GM21723 (cell line): ENCODE results near the gene KANSL3.

Experiments
- ATAC-seq: cut with Tn5 transposase; IDR thresholded peaks from one replicate; pipeline ENCODE4 v1.9.1; 2021; ENCODE audit warnings: mild to moderate bottlenecking, moderate library complexity; ENCODE audit not compliant: unreplicated experiment

KANSL3 gene

GRCh38 chr2:96608469-96609455 lies 29.4 kb downstream of the KANSL3 start:
- no peak for ATAC-seq

- ATAC-seq: no peak
These were observed 34.0 kb downstream of the KANSL3 start for GRCh38 chr2:96604104-96604503.

DNA sequence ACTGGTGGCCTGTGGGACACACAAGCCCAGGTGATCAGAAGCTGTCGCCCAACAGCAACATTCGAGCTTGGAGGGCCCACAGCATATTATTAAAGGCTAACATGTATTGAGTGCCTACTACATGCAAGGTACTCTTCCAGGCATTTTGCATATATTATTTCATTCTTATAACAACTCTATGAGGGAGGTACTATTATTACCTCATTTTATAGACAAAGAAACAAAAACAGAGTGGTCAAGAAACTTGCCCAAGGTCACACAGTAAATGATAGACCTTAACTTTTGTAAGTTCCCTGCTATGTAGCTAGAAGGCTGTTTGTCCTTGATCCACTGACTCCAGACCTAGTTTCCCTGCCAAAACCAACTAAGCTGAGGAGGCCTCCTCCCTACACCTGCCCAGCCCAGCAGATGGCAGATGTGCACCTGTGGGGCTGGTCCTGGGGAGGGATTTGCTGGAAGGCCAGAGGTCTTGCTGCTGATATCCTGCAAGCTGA lies 35.7 kb downstream of the KANSL3 start:
- ATAC-seq: no peak

GRCh38 chr2:96601382-96602292 lies 36.5 kb downstream of the KANSL3 start:
- no peak for ATAC-seq

DNA sequence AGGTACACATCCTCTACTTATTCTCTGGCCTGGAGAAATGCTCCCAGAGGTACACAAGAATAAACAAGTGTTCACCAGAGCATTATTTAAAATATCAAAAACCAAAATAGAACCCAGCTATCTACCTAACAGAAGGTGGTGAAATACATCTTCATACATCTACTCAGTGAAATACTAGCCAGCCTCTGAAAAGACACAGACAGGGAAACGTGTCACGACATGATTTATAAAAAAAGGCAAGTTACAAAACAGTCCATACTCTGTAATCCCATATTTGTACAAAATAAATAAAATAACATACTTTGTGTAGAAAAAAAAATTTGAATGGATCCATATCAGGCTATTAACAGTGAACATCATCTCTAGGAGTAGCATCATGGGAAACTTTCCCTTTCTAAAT lies 38.2 kb downstream of the KANSL3 start:
- no peak for ATAC-seq

DNA sequence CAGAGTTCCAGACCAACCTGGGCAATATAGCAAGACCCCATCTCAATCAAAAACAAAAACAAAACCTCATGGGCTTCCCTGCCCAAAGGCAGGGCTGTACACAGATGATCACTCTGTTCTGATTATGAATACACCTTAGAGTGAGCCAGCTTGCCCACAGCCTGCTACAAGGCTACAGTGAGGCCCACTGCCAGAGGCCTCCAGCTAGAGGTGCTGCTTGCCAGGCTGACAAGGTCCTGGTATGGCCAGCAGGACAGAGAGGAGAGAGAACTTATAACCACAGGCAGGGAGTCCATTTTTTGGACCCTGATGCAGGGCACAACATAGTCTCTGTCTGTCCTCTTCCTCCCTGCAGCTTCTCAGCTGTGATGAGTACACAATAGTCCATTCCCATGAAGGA lies 41.5 kb downstream of the KANSL3 start:
- ATAC-seq: no peak

GRCh38 chr2:96594691-96595152 lies 43.4 kb downstream of the KANSL3 start:
- no peak for ATAC-seq

DNA sequence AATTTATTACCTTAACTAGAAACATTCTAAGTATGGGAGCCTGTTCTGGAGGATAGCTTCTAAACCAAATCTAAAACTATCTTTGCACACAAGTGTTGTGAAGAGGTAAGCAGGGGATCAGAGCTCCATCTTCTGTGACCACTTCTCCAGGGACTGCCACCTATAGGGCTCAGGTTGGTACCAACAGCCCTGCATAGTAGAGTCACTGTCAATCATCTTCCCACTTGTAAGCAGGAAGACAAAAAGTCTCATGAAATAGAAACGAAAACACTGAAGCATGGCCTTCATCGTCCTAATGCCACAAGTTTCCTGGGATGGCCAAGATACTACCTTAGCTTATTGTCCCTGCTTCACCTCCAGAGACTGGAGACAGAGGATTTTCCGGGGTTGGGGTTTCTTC lies 43.8 kb downstream of the KANSL3 start:
- no peak for ATAC-seq

GRCh38 chr2:96591494-96591893 lies 46.6 kb downstream of the KANSL3 start:
- ATAC-seq: no peak

DNA sequence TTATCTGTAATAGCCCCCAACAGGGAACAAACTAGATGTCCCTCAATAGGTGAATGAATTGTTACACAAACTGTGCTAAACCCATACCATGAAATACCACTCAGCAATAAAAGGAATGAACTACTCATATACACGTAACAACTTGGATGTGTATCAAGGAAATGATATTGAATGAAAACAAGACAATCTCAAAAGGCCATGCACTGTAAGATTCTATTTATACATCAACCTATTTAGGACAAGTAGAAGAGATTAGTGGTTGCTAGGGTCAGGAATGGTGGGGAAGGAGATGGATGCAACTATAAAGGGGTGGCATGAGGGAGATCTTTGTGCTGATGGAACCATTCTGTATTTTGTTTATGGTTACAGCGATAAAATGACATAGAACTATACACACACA lies 47.1 kb downstream of the KANSL3 start:
- no peak for ATAC-seq

DNA sequence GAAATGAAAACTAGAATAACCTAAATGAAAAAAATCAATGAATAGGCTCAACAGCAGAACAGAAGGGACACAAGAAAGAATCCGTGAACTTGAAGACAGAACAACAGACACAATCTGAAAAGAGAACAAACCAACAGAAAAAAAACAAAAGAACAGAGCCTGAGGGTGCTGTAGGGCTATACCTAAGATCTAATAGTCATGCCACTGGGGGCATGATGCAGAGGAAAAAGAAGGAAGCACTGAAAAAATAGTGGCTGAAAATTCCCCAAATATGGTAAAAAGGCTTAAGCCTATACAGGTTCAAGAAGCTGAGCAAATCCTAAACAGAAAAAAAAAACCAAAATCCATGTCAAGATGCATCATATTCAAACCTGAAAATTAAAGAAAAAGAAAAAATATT lies 50.3 kb downstream of the KANSL3 start:
- no peak for ATAC-seq

DNA sequence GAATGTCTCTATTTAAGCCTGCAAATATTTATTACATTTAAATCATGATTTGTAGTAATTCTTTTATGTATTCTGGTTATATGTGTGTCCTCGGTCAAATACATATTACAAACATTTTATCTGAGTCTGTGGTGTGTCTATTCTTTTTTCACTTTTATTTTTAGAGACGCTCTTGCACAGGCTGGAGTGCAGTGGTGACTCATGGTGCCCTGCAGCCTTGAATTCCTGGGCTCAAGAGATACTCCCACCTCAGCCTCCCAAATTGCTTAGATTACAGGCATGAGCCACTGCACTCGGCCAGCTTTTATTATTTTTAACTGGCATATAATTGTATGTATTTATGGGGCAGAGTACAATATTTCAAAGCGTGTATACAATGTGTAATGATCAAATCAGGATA lies 54.1 kb downstream of the KANSL3 start:
- no peak for ATAC-seq

GRCh38 chr2:96580771-96581170 lies 57.3 kb downstream of the KANSL3 start:
- ATAC-seq: no peak

DNA sequence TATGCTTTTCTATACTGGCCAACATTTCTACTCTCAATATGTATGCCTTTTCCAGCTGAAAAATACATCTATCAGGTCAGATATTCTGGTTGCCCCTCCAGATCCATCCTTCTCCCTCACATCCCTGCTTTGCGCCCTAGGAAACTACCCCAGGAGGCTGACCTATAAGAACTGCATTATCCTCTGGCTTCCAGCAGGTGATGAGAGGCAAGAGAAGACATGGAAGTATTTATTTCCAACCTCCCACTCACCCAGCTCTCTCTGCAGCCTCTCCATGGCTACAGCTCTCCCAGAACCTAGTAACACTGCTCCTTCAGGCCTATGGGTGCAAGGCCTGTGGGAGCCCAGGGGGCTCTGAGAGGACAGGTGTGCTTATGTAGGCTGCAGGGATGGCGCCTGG lies 58.7 kb downstream of the KANSL3 start:
- ATAC-seq: no peak

DNA sequence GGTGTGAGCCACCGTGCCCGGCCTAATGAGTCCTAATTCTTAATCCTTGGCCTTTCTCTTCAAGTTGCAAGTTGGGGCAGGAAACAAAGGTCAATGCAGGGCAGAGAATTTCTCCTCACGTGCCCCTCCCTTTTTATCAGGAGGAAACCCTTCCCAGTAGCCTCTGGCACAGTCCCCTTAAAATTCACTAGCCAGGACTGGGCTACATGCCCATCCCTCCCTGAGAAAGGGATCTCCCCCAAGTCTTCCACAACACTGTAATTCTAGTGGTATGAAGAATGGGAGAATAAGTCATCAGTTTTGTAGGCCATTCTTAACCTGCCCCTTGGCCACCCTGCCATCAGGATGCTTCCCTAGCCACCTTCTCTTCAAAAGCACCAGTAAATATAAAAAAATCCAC lies 59.4 kb downstream of the KANSL3 start:
- ATAC-seq: no peak

GRCh38 chr2:96577501-96577900 lies 60.6 kb downstream of the KANSL3 start:
- no peak for ATAC-seq

DNA sequence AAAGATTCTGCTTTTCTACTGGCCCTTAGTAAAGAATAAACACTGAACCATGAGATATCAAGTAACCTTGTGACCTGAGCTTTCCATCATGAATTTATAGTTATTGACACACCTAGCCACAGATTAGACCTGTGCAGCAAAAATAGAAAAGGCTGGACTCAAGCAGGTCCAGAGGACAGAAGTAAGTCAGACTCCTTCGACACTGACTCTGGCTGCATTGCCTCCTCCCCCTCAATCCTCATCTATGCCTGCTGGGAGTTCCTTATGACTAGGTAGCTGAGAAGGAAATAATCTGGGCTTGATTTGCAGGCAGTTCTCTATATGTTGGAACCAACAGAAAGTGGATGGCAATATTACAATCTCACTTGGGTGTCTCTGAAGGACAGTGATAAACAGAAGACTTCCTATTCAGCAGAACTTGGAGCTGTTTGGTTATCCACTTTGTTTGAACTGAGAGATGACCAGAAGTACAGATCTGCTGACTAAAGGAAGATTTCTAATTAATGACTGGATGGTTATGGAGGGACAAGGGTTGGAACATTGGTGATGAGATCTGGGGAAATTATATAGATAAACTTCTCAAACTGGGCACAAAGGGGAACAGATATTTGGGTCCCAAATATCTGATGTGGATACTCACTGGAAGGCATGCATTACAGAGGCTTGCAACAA lies 62.2 kb downstream of the KANSL3 start:
- no peak for ATAC-seq

DNA sequence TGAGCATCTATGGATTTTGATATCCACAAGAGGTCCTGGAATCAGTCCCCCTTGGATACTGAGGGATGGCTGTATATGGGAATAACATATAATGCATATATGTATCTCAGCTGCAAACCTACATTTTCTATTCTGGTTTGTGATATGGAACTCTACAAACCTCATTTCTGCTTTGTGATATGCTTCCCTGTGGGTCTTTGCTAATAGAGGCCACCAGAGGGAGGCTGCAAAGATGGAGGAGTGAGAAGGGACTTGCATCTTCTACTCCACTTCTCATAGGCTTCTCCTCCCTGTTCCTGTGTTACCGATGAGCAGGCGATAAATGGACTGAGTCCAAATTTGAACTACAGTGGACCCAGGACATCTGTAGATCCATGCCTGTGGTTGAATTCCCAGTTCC lies 63.7 kb downstream of the KANSL3 start:
- ATAC-seq: no peak

- ATAC-seq: no peak
These were observed 70.0 kb downstream of the KANSL3 start for GRCh38 chr2:96568094-96568493.

DNA sequence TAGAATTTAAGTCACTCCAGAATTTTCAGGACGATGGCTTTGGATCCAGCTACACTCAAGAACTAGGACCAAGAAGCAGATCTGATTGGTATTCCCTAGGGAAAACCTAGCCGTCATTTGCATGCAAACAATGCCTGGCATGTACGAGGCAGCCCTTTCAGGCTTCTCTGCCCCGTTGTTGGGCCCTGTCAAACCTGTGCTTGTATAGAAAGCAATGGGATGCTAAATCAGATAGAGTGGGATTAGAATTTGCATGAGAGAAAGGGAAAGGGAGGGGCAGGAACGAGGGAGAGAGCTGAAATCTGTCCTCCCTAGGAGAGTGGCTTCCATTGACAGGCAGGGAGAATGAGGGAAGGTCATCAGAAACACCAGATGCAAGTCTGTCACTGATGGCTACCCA lies 73.0 kb downstream of the KANSL3 start:
- no peak for ATAC-seq

DNA sequence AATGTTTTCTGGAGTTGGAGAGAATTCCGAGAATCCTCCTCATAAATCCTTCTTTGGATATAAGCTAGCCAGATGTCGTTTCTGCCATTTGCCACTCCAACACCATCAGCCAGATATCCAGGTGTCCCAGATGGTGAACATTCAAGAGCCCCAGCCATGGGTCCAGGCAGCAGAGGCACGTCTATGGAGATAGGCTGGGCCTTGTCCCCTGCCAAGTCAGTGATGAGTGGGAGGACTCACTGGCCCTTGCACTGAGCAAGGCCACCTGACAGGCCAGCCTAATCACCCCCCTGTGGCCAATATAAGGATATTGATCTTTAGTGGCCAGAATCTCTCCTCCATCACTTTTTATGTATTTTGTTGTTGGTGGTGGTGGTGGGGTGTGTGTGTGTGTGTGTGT lies 73.5 kb downstream of the KANSL3 start:
- ATAC-seq: no peak
